Chondrocyte (in vitro differentiated cells): ENCODE data around the gene TMEM243. TPM values are rescaled to one million over a fixed set of nuclear protein-coding genes. Genes with fewer than 3 reads are reported as not detected.
A peak's percentile ranks its signal among the peaks of the same experiment; 100 is the strongest.

Experiments
- DNase-seq: peaks from one replicate; pipeline ENCODE4 v3.0.0; 2021; ENCODE audit warnings: mixed read lengths, low spot score
- H3K27ac Mint-ChIP-seq: one replicate; pipeline ENCODE4 v1.8.0; 2021; ENCODE audit warnings: mild to moderate bottlenecking, moderate library complexity, mixed read lengths; ENCODE audit not compliant: unreplicated experiment
- H3K27me3 Mint-ChIP-seq: 2 replicates; pipeline ENCODE4 v1.8.0; 2021; ENCODE audit warnings: low read depth, mixed read lengths
- H3K36me3 Mint-ChIP-seq: 2 replicates; pipeline ENCODE4 v1.8.0; 2021; ENCODE audit warnings: low read depth, mixed read lengths
- H3K4me1 Mint-ChIP-seq: 2 replicates; pipeline ENCODE4 v1.8.0; 2021; ENCODE audit warnings: low read depth, mild to moderate bottlenecking, mixed read lengths
- H3K4me3 Mint-ChIP-seq: one replicate; pipeline ENCODE4 v1.8.0; 2021; ENCODE audit warnings: mild to moderate bottlenecking, moderate library complexity, mixed read lengths; ENCODE audit not compliant: unreplicated experiment
- H3K9me3 Mint-ChIP-seq: 2 replicates; pipeline ENCODE4 v1.8.0; 2021; ENCODE audit warnings: low read depth, mixed read lengths
- total RNA-seq: library from RNA; stranded (reverse); gene quantifications from 3 replicates; pipeline ENCODE4 v1.2.1, GENCODE V29; 2021
- TF ChIP-seq, protein P1 (sequence below): fragments of 200-600 bp; sonication (generic); IDR thresholded peaks from 2 replicates; pipeline ENCODE4 v1.5.0; 2021; ENCODE audit warnings: antibody characterized with exemption, mild to moderate bottlenecking, moderate library complexity

Gene TMEM243
- total RNA-seq, 1 donor from 2014 or later = 22.5 TPM

DNA sequence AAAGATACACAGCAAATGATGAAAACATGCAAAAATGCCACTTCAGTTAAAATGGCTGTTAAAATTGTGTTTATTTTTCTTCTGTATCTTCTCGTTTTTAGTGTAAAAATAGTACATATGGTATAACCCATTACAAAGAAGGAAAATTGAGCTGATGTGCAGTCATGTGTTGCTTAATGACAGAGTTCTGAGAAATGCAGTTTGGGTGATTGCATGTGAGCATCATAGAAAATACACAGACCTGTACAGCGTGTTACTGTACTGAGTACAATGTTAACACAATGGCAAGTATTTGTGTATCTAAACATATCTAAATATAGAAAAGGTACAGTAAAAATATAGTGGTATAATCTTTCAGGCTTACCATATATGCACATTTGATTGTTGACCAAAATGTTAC lies 60.0 kb downstream of the TMEM243 start:
- no peaks in the 10 kb centered on the region for H3K9me3 Mint-ChIP-seq
- peaks cover 4% of the 10 kb centered on the region for H3K36me3 Mint-ChIP-seq
- TF ChIP-seq, protein P1, sequence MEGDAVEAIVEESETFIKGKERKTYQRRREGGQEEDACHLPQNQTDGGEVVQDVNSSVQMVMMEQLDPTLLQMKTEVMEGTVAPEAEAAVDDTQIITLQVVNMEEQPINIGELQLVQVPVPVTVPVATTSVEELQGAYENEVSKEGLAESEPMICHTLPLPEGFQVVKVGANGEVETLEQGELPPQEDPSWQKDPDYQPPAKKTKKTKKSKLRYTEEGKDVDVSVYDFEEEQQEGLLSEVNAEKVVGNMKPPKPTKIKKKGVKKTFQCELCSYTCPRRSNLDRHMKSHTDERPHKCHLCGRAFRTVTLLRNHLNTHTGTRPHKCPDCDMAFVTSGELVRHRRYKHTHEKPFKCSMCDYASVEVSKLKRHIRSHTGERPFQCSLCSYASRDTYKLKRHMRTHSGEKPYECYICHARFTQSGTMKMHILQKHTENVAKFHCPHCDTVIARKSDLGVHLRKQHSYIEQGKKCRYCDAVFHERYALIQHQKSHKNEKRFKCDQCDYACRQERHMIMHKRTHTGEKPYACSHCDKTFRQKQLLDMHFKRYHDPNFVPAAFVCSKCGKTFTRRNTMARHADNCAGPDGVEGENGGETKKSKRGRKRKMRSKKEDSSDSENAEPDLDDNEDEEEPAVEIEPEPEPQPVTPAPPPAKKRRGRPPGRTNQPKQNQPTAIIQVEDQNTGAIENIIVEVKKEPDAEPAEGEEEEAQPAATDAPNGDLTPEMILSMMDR = no peak
- H3K27me3 Mint-ChIP-seq = no peaks in the 10 kb centered on the region
- no peak for DNase-seq
- H3K4me1 Mint-ChIP-seq = peaks cover 38% of the 10 kb centered on the region
- no peak overlapping the region for H3K4me3 Mint-ChIP-seq
- peak overlapping the region; percentile 50 for H3K27ac Mint-ChIP-seq

DNA sequence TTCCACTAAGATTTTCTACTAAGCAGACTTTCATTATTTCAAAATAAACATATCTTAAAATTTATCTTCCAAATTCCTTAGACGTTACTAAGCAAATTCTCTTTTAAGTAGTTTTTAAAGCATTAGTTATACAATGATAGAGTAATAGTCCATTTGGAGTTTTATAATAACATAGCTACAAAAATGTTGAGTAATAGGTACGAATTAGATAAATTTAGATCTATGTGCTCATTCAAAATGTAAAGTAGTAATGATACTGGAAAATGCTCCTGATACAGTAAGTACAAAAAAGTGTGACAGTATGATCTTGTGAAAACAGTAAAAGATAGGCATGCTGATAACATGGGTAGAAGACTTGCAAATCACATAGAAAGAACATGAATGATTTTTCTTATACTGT lies 62.8 kb downstream of the TMEM243 start:
- peak overlapping the region; percentile 73 for H3K27ac Mint-ChIP-seq

DNA sequence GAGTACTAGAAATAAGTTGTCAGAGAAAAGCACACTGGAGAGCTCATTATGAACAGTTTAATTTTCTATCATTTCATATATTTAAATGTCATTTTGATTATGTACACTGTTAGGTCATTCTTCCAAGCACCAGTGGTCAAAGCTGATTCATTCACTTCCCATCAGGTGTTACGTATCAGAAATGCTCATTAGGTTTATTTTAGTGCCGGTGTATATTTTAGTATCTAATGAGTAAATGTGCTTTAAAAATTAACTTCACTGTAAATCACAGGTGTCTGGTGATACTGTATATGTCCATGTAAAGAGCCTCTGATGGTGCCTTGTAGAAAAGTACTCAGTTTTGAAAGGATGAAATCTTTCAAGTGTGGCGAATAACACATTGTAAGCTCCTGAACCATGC lies 63.7 kb downstream of the TMEM243 start:
- no peak for DNase-seq
- H3K9me3 Mint-ChIP-seq = no peaks in the 10 kb centered on the region
- TF ChIP-seq, protein P1 = no peak
- H3K27ac Mint-ChIP-seq = peak overlapping the region; percentile 6
- H3K4me3 Mint-ChIP-seq = peak overlapping the region; percentile 8
- no peaks in the 10 kb centered on the region for H3K27me3 Mint-ChIP-seq
- no peaks in the 10 kb centered on the region for H3K36me3 Mint-ChIP-seq
- peaks cover 55% of the 10 kb centered on the region for H3K4me1 Mint-ChIP-seq

More for the DNA sequence above, 62.8 kb downstream of the TMEM243 start:
- TF ChIP-seq, protein P1 = no peak
- H3K4me1 Mint-ChIP-seq = peaks cover 46% of the 10 kb centered on the region
- no peak overlapping the region for H3K4me3 Mint-ChIP-seq
- DNase-seq = no peak
- H3K36me3 Mint-ChIP-seq = no peaks in the 10 kb centered on the region
- no peaks in the 10 kb centered on the region for H3K27me3 Mint-ChIP-seq
- no peaks in the 10 kb centered on the region for H3K9me3 Mint-ChIP-seq

DNA sequence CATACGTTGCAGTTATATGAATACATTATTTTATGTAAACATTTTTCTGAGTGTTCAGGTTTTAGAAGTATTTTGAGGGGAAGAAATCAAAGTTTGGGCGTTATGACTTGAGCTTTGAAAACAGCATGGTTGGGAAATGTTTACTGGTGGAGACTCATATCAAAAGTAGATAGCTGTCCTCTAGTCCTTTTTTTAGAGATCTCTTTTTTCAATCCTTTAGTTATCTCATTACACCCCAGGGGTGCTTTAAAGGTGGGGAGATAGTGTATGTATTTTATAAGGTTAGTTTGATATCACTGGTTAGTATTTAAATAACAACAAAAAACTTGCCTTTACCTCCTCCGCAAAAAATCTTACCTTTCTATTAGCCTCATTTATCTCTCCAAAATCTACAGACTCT lies 65.0 kb downstream of the TMEM243 start:
- H3K9me3 Mint-ChIP-seq = no peaks in the 10 kb centered on the region
- no peaks in the 10 kb centered on the region for H3K36me3 Mint-ChIP-seq
- peak overlapping the region; percentile 83 for H3K4me3 Mint-ChIP-seq
- H3K27ac Mint-ChIP-seq = peak overlapping the region; percentile 62
- H3K27me3 Mint-ChIP-seq = no peaks in the 10 kb centered on the region
- DNase-seq = no peak
- peaks cover 47% of the 10 kb centered on the region for H3K4me1 Mint-ChIP-seq
- TF ChIP-seq, protein P1 = no peak

DNA sequence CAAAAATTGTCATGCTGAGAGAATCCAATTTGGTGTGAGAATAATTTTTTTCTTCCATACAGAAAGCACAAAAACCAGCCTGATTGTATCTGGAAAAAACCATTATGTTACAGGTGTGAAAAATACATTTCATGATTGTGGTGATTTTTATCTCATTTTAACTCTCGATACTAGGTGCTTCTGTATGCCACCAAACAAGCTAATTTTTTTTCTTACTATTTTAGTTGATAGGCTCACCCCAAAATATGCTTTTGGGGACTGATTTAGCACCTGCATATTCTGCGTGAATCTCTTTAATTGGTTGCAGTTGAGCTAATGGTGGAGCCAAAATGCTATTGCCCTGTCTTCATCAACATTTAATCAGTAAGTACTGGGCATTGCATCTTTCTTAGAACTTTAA lies 65.4 kb downstream of the TMEM243 start:
- Mint-ChIP-seq H3K4me1 (peaks cover 45% of the 10 kb centered on the region), H3K9me3 (no peaks in the 10 kb centered on the region), H3K36me3 (no peaks in the 10 kb centered on the region), H3K27me3 (no peaks in the 10 kb centered on the region), H3K4me3 (peak overlapping the region; percentile 83), H3K27ac (peak overlapping the region; percentile 62)
- DNase-seq = no peak
- TF ChIP-seq, protein P1 = no peak
